K562 (cell line): ENCODE results near the gene SUCO. TPM values are rescaled to one million over a fixed set of nuclear protein-coding genes. Genes with fewer than 3 reads are reported as not detected.
A peak's percentile ranks its signal among the peaks of the same experiment; 100 is the strongest.

Experiments
- BRD4 ChIP-seq: fragments of 200-600 bp; sonication (generic); IDR thresholded peaks from 2 replicates; pipeline ENCODE4 v1.6.1; 2017; ENCODE audit warnings: inconsistent platforms
- CAMTA2 ChIP-seq: fragments of 250-450 bp; sonication (Bioruptor Pico); conservative IDR thresholded peaks from 2 replicates; pipeline ENCODE4 v1.5.1; 2022
- CBX2 ChIP-seq: fragments of 200-600 bp; sonication (generic); IDR thresholded peaks from one replicate; pipeline ENCODE4 v1.6.1; 2012; ENCODE audit warnings: mild to moderate bottlenecking, low read length, inconsistent platforms; ENCODE audit not compliant: insufficient read depth, poor library complexity, severe bottlenecking
- CXXC5 ChIP-seq: fragments of 250-450 bp; sonication (Bioruptor Pico); IDR thresholded peaks from 2 replicates; pipeline ENCODE4 v1.8.0; 2022; ENCODE audit warnings: inconsistent platforms, mild to moderate bottlenecking, moderate library complexity
- ELF2 ChIP-seq: fragments of 250-450 bp; sonication (Bioruptor Pico); IDR thresholded peaks from 2 replicates; pipeline ENCODE4 v1.5.0; 2021; ENCODE audit warnings: mild to moderate bottlenecking
- FUS ChIP-seq: fragments of 200-400 bp; formaldehyde crosslinking; optimal IDR thresholded peaks from 2 replicates; pipeline ENCODE3; 2017; ENCODE audit warnings: low read depth, low read length
- GTF2E2 ChIP-seq: fragments of 200-800 bp; sonication (Bioruptor generic); IDR thresholded peaks from 2 replicates; pipeline ENCODE4 v1.6.1; 2016; ENCODE audit warnings: missing genetic modification characterization, missing compliant biosample characterization
- KLF16 ChIP-seq: IDR thresholded peaks from 2 replicates; pipeline ENCODE4 v1.6.1; 2016; ENCODE audit warnings: antibody characterized with exemption
- LARP7 ChIP-seq: fragments of 450-650 bp; IDR thresholded peaks from 2 replicates; pipeline ENCODE4 v1.6.1; 2016
- MTF1 ChIP-seq: fragments of 250-450 bp; sonication (Bioruptor Pico); IDR thresholded peaks from 2 replicates; pipeline ENCODE4 v1.9.0; 2021; ENCODE audit warnings: moderate library complexity, mild to moderate bottlenecking, inconsistent platforms, borderline replicate concordance
- RUNX1 ChIP-seq: sonication (generic); IDR thresholded peaks from 2 replicates; pipeline ENCODE4 v1.6.1; 2016; ENCODE audit warnings: antibody characterized with exemption, low read depth
- SIN3A ChIP-seq, 2 experiments: fragments of 150-350 bp in 1 of 2; IDR thresholded peaks; 2 replicates each; pipeline ENCODE4 v1.6.1; 2011 to 2016; ENCODE audit warnings: borderline replicate concordance in 2 of 2, low read depth in 2 of 2, low read length in 2 of 2, mild to moderate bottlenecking in 2 of 2, moderate library complexity in 2 of 2; ENCODE audit not compliant: control insufficient read depth in 1 of 2
- SMC3 ChIP-seq: conservative IDR thresholded peaks from 2 replicates; pipeline ENCODE4 v1.6.1; 2011; ENCODE audit warnings: low read depth, low read length, improper control_type of control experiment; ENCODE audit not compliant: insufficient read depth
- TBL1XR1 ChIP-seq, 2 experiments: IDR thresholded peaks; 2 replicates each; pipeline ENCODE4 v1.6.1; 2012; ENCODE audit warnings: improper control_type of control experiment in 2 of 2, low read length in 2 of 2, mild to moderate bottlenecking in 1 of 2
- TCF7L2 ChIP-seq: fragments of 150-350 bp; IDR thresholded peaks from 2 replicates; pipeline ENCODE4 v1.6.1; 2016; ENCODE audit warnings: low read depth, mild to moderate bottlenecking, low read length, moderate library complexity
- TEAD1 ChIP-seq, 2 experiments: fragments of 450-650 bp in 1 of 2; sonication (generic) in 1 of 2; formaldehyde crosslinking; IDR thresholded peaks; 2 replicates each; pipeline versions ENCODE4 v1.4.0 to v1.8.0; 2020 to 2022; ENCODE audit warnings: mild to moderate bottlenecking in 2 of 2, missing genetic modification reagents in 1 of 2
- ZBTB49 ChIP-seq: sonication (generic); formaldehyde crosslinking; IDR thresholded peaks from 2 replicates; pipeline ENCODE4 v1.8.0; 2022; ENCODE audit warnings: missing genetic modification reagents, mild to moderate bottlenecking, borderline replicate concordance
- ZKSCAN1 ChIP-seq: fragments of 150-350 bp; IDR thresholded peaks from 2 replicates; pipeline ENCODE4 v1.6.1; 2016; ENCODE audit warnings: low read depth, low read length
- ZNF280A ChIP-seq: fragments of 450-650 bp; IDR thresholded peaks from 2 replicates; pipeline ENCODE4 v1.6.1; 2018; ENCODE audit warnings: mild to moderate bottlenecking, low read depth; ENCODE audit not compliant: partially characterized antibody
- polyA plus RNA-seq, 8 experiments: library from polyadenylated mRNA; depleted of rRNA in 4 of 8; stranded (reverse) in 5 of 8; unstranded in 3 of 8; fragments of >200 nt; fragmentation: Nextera tagmentation in 2 of 8; fragmentation: Illumina TruSeq in 1 of 8; extraction: Ambion mirVana in 2 of 8; extraction: Trizol in 1 of 8; gene quantifications; 2 replicates each; pipeline versions ENCODE4 v1.2.1 to v1.2.3, GENCODE V29; 2011 to 2014; ENCODE audit warnings: inconsistent platforms in 1 of 8, missing spikeins in 1 of 8
- total RNA-seq, 7 experiments: library from RNA; depleted of rRNA in 6 of 7; stranded (reverse); fragments of >200 nt in 6 of 7; fragmentation: Illumina TruSeq in 2 of 7; extraction: Trizol in 2 of 7; gene quantifications; 2 replicates each; pipeline versions ENCODE4 v1.2.1 to v1.2.3, GENCODE V29; 2011 to 2021; ENCODE audit warnings: low replicate concordance in 1 of 7
- TF ChIP-seq, protein P1 (sequence below): sonication (generic); formaldehyde crosslinking; IDR thresholded peaks from 2 replicates; pipeline ENCODE4 v1.8.1; 2023; ENCODE audit warnings: mild to moderate bottlenecking, missing genetic modification reagents
- TF ChIP-seq, protein P2 (sequence below): fragments of 450-650 bp; formaldehyde crosslinking; IDR thresholded peaks from 2 replicates; pipeline ENCODE4 v1.4.0; 2020; ENCODE audit warnings: mild to moderate bottlenecking

Gene SUCO
- total and polyA plus RNA-seq, 9 of the 15 experiments (the other 6 are each of a cell fraction or from before 2014, with no cell fraction given): 2.5 to 20.6 (median 14.3) TPM

- TF ChIP-seq CBX2: no peak
- no peak for TF ChIP-seq MTF1 (CRISPR knock-in tag)
- TF ChIP-seq, protein P1, sequence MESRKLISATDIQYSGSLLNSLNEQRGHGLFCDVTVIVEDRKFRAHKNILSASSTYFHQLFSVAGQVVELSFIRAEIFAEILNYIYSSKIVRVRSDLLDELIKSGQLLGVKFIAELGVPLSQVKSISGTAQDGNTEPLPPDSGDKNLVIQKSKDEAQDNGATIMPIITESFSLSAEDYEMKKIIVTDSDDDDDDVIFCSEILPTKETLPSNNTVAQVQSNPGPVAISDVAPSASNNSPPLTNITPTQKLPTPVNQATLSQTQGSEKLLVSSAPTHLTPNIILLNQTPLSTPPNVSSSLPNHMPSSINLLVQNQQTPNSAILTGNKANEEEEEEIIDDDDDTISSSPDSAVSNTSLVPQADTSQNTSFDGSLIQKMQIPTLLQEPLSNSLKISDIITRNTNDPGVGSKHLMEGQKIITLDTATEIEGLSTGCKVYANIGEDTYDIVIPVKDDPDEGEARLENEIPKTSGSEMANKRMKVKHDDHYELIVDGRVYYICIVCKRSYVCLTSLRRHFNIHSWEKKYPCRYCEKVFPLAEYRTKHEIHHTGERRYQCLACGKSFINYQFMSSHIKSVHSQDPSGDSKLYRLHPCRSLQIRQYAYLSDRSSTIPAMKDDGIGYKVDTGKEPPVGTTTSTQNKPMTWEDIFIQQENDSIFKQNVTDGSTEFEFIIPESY: no peak
- TF ChIP-seq TEAD1 (CRISPR knock-in tag; IDR thresholded peaks at IDR 0.05): peak; percentile 51 to 74; a peak in 3 of 4 replicates
- TF ChIP-seq ZBTB49: no peak
- TF ChIP-seq ZNF280A: no peak
- peak; percentile 77; the same call in 1 of the 2 replicates for TF ChIP-seq BRD4
- TF ChIP-seq LARP7: no peak
- TF ChIP-seq FUS: peak; percentile 92
- no peak for TF ChIP-seq TBL1XR1 (IDR thresholded peaks at IDR 0.05; ENCODE audit: low read length in 2 of 2)
- TF ChIP-seq GTF2E2 (tag): no peak
- TF ChIP-seq ZKSCAN1: peak; percentile 15; the same call in 1 of the 2 replicates
- TF ChIP-seq SMC3: 0 out of 2 replicates have a peak, but pooled peaks have one; percentile 11
- TF ChIP-seq, protein P2, sequence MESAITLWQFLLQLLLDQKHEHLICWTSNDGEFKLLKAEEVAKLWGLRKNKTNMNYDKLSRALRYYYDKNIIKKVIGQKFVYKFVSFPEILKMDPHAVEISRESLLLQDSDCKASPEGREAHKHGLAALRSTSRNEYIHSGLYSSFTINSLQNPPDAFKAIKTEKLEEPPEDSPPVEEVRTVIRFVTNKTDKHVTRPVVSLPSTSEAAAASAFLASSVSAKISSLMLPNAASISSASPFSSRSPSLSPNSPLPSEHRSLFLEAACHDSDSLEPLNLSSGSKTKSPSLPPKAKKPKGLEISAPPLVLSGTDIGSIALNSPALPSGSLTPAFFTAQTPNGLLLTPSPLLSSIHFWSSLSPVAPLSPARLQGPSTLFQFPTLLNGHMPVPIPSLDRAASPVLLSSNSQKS (CRISPR knock-in tag): 0 out of 2 replicates have a peak, but pooled peaks have one; percentile 64
- TF ChIP-seq KLF16: no peak
- peak; percentile 91; the same call in 1 of the 2 replicates for TF ChIP-seq CAMTA2
- TF ChIP-seq SIN3A (IDR thresholded peaks at IDR 0.05; ENCODE audit: borderline replicate concordance in 2 of 2, control insufficient read depth in 1 of 2, low read depth in 2 of 2, low read length in 2 of 2): peak in 1 of 2 experiments; percentile 76; a peak in 1 of 4 replicates
- TF ChIP-seq TCF7L2: no peak
- no peak for TF ChIP-seq RUNX1
- TF ChIP-seq CXXC5: peak; percentile 97
- 0 out of 2 replicates have a peak, but pooled peaks have one; percentile 40 for TF ChIP-seq ELF2 (CRISPR knock-in tag)
Measured at GRCh38 chr1:172532700-172533512, at the start of gene SUCO (continued).
